ENCODE results near the gene MTX3.

DNA sequence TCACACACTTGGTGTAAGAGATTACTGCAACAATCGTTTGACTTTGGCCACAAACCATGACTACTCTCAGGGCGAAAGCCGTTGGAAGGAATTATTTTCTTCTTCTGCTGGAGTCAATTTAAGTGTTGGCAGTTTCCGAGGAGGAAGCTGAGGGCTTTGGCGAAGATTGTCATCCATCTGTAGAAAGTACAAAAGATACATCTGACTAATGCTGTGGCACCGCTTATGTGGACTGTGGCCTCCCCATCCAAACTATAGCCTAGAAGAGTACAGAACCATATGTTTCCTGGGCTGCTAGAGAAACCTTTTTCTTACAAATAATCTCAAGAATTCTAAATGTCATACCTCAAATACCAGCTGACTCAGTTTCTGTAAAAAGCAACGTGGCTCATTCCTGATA is 7.4 kb downstream of the MTX3 start:
- TF ChIP-seq, protein P1, sequence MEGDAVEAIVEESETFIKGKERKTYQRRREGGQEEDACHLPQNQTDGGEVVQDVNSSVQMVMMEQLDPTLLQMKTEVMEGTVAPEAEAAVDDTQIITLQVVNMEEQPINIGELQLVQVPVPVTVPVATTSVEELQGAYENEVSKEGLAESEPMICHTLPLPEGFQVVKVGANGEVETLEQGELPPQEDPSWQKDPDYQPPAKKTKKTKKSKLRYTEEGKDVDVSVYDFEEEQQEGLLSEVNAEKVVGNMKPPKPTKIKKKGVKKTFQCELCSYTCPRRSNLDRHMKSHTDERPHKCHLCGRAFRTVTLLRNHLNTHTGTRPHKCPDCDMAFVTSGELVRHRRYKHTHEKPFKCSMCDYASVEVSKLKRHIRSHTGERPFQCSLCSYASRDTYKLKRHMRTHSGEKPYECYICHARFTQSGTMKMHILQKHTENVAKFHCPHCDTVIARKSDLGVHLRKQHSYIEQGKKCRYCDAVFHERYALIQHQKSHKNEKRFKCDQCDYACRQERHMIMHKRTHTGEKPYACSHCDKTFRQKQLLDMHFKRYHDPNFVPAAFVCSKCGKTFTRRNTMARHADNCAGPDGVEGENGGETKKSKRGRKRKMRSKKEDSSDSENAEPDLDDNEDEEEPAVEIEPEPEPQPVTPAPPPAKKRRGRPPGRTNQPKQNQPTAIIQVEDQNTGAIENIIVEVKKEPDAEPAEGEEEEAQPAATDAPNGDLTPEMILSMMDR (IDR thresholded peaks at IDR 0.05; ENCODE audit: low read depth, low read length, missing input control) = no peak
- TF ChIP-seq, protein P2, sequence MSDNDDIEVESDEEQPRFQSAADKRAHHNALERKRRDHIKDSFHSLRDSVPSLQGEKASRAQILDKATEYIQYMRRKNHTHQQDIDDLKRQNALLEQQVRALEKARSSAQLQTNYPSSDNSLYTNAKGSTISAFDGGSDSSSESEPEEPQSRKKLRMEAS (IDR thresholded peaks at IDR 0.05) = no peak
- TF ChIP-seq, protein P3, sequence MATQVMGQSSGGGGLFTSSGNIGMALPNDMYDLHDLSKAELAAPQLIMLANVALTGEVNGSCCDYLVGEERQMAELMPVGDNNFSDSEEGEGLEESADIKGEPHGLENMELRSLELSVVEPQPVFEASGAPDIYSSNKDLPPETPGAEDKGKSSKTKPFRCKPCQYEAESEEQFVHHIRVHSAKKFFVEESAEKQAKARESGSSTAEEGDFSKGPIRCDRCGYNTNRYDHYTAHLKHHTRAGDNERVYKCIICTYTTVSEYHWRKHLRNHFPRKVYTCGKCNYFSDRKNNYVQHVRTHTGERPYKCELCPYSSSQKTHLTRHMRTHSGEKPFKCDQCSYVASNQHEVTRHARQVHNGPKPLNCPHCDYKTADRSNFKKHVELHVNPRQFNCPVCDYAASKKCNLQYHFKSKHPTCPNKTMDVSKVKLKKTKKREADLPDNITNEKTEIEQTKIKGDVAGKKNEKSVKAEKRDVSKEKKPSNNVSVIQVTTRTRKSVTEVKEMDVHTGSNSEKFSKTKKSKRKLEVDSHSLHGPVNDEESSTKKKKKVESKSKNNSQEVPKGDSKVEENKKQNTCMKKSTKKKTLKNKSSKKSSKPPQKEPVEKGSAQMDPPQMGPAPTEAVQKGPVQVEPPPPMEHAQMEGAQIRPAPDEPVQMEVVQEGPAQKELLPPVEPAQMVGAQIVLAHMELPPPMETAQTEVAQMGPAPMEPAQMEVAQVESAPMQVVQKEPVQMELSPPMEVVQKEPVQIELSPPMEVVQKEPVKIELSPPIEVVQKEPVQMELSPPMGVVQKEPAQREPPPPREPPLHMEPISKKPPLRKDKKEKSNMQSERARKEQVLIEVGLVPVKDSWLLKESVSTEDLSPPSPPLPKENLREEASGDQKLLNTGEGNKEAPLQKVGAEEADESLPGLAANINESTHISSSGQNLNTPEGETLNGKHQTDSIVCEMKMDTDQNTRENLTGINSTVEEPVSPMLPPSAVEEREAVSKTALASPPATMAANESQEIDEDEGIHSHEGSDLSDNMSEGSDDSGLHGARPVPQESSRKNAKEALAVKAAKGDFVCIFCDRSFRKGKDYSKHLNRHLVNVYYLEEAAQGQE (IDR thresholded peaks at IDR 0.05) = no peak
- TF ChIP-seq YY1 (IDR thresholded peaks at IDR 0.05) = no peak
- no peak for TF ChIP-seq SP1 (IDR thresholded peaks at IDR 0.05)
- no peak for TF ChIP-seq GABPA (IDR thresholded peaks at IDR 0.05 in 1 of 2, conservative IDR thresholded peaks at IDR 0.05 in 1 of 2)
